GM10266 (cell line): ENCODE measurements around the gene RNF40.

Experiments
- DNase-seq: peaks from one replicate; pipeline ENCODE4 v3.0.0; 2012; ENCODE audit errors: extremely low spot score
- TF ChIP-seq, protein P1 (sequence below): IDR thresholded peaks from 2 replicates; pipeline ENCODE4 v1.5.1; 2012; ENCODE audit warnings: mild to moderate bottlenecking, low read depth; ENCODE audit not compliant: control insufficient read depth, insufficient read depth; ENCODE audit errors: missing control alignments

Gene RNF40

DNA sequence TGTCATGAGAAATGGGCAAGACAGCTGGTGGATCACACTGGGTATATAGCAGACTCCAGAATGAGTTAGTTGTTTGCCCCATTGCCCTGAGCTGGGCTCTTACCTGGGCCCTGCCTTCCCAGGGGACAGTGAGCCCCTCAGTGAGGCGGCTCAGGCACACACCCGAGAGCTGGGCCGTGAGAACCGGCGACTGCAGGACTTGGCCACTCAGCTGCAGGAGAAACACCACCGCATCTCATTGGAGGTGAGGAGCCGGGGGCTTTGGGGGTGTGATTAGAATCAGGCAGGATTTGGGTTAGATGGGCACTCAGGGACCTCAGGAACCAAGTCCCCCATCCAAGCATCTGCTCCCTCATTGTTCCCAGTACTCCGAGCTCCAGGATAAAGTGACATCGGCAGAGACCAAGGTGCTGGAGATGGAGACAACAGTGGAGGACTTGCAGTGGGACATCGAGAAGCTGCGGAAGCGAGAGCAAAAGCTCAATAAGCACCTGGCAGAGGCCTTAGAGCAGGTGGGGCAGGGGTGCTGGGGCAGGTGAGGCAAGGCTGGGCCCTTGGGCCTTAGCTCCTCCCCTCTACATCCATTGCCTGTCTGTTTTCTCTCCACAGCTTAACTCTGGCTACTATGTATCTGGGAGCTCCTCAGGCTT is 2.8 kb downstream of the RNF40 start:
- DNase-seq, result no peak
- TF ChIP-seq, protein P1, sequence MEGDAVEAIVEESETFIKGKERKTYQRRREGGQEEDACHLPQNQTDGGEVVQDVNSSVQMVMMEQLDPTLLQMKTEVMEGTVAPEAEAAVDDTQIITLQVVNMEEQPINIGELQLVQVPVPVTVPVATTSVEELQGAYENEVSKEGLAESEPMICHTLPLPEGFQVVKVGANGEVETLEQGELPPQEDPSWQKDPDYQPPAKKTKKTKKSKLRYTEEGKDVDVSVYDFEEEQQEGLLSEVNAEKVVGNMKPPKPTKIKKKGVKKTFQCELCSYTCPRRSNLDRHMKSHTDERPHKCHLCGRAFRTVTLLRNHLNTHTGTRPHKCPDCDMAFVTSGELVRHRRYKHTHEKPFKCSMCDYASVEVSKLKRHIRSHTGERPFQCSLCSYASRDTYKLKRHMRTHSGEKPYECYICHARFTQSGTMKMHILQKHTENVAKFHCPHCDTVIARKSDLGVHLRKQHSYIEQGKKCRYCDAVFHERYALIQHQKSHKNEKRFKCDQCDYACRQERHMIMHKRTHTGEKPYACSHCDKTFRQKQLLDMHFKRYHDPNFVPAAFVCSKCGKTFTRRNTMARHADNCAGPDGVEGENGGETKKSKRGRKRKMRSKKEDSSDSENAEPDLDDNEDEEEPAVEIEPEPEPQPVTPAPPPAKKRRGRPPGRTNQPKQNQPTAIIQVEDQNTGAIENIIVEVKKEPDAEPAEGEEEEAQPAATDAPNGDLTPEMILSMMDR, result no peak

- no peak for DNase-seq
- TF ChIP-seq, protein P1, result no peak
Observed at GRCh38 chr16:30766206-30766932, 4.2 kb downstream of the RNF40 start.

GRCh38 chr16:30766933-30767284 is 4.8 kb downstream of the RNF40 start:
- TF ChIP-seq, protein P1, result no peak
- DNase-seq, result no peak

DNA sequence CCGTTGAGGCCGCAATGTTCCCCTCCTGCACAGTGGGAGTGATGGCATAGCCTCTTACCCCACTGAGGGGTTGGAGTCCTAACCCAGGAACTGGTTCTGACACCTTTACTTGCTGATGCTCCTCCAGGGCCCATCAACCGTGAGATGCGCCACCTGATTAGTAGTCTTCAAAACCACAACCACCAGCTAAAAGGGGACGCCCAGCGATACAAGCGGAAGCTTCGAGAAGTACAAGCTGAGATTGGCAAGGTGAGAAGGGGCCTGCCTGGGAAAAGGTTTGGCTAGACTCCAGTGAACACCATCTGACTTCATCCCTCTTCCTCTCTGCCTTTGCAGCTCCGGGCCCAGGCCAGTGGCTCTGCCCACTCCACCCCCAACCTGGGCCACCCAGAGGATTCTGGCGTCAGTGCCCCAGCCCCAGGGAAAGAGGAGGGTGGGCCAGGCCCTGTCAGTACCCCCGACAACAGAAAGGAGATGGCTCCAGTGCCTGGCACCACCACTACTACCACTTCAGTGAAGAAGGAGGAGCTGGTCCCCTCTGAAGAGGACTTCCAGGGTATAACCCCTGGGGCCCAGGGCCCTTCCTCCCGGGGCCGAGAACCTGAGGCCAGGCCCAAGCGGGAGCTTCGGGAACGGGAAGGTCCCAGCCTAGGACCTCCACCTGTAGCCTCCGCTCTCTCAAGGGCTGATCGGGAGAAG is 5.8 kb downstream of the RNF40 start:
- TF ChIP-seq, protein P1, result no peak
- no peak for DNase-seq

DNA sequence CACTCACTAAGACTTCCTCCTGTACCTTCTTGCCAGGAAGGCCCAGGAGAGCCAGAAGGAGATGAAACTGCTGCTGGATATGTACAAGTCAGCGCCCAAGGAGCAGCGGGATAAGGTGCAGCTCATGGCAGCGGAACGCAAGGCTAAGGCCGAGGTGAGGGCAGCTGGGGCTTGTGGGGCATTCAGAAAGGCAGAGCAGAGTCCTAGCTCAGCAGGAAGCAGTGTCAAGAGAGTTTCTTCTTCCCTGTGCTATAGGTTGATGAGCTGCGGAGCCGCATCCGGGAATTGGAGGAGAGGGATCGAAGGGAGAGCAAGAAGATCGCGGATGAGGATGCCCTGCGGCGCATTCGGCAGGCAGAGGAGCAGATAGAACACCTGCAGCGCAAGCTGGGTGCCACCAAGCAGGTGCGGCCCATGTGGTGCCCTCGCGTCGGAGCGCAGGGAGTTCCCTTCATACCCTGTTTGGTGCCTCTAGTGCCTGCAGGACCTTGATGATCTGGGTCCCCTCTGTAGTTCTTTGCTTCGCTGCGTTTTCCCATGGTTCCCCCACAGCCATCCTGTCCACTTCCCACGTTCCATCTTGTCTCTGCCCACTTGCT is 6.6 kb downstream of the RNF40 start:
- TF ChIP-seq, protein P1, result no peak
- DNase-seq, result no peak

GRCh38 chr16:30769379-30770089 is 7.4 kb downstream of the RNF40 start:
- DNase-seq, result no peak
- TF ChIP-seq, protein P1, result no peak
